Retinal pigment epithelial cell (primary cell): ENCODE measurements around the gene RNF212.

ENCODE experiments used
- DNase-seq: peaks from one replicate; pipeline ENCODE4 v3.0.0-alpha.2; 2010; ENCODE audit warnings: low read depth
- H3K4me3 ChIP-seq: 2 replicates; pipeline ENCODE4 v1.5.1; 2011; ENCODE audit warnings: mild to moderate bottlenecking, low read length, control low read depth, moderate library complexity
- TF ChIP-seq, protein P1 (sequence below): conservative IDR thresholded peaks from 2 replicates; pipeline ENCODE4 v1.5.1; 2011; ENCODE audit warnings: low read depth, low read length, control low read depth, inconsistent platforms

Gene RNF212

GRCh38 chr4:1036976-1037810, 76.2 kb downstream of the RNF212 start:
- TF ChIP-seq, protein P1, sequence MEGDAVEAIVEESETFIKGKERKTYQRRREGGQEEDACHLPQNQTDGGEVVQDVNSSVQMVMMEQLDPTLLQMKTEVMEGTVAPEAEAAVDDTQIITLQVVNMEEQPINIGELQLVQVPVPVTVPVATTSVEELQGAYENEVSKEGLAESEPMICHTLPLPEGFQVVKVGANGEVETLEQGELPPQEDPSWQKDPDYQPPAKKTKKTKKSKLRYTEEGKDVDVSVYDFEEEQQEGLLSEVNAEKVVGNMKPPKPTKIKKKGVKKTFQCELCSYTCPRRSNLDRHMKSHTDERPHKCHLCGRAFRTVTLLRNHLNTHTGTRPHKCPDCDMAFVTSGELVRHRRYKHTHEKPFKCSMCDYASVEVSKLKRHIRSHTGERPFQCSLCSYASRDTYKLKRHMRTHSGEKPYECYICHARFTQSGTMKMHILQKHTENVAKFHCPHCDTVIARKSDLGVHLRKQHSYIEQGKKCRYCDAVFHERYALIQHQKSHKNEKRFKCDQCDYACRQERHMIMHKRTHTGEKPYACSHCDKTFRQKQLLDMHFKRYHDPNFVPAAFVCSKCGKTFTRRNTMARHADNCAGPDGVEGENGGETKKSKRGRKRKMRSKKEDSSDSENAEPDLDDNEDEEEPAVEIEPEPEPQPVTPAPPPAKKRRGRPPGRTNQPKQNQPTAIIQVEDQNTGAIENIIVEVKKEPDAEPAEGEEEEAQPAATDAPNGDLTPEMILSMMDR, result no peak
- DNase-seq, result no peak
- no peak overlapping the region for H3K4me3 ChIP-seq

GRCh38 chr4:1036095-1036494, 77.3 kb downstream of the RNF212 start:
- TF ChIP-seq, protein P1, result no peak
- no peak overlapping the region for H3K4me3 ChIP-seq
- DNase-seq, result no peak

DNA sequence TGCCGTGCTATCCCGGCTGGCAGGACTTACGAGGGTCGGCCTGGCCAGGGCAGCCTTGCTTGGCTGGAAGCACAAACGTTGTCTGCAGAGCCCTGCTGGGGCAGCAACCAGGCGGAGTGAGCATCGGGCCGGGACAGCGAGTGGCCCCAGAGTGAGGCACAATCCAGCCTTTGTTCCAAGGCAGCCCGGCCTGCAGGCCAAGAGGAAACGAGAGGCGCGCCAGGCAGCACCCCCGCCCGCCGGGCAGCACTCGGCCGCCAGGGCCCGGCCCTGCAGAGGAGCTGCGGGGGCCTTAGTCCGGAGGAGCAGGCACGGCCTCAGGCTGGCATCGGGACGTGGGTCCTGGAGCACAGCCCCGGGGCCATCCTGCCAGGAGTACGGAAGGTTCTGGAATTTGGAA, 77.9 kb downstream of the RNF212 start:
- DNase-seq, result no peak
- TF ChIP-seq, protein P1, result no peak
- no peak overlapping the region for H3K4me3 ChIP-seq

GRCh38 chr4:1033840-1034551, 79.4 kb downstream of the RNF212 start:
- peak; percentile 71 for DNase-seq
- H3K4me3 ChIP-seq, result peak overlapping the region; percentile 14
- TF ChIP-seq, protein P1, result no peak

- no peak overlapping the region for H3K4me3 ChIP-seq
- DNase-seq, result no peak
- TF ChIP-seq, protein P1, result no peak
These were observed 80.5 kb downstream of the RNF212 start for GRCh38 chr4:1032861-1033260.

- no peak overlapping the region for H3K4me3 ChIP-seq
These were observed 81.2 kb downstream of the RNF212 start for GRCh38 chr4:1031956-1032795.

More at GRCh38 chr4:1031956-1032795, 81.2 kb downstream of the RNF212 start:
- TF ChIP-seq, protein P1, result no peak
- DNase-seq, result no peak
